Testis (tissue), 3 donors: ENCODE results near the gene RPAP2. TPM values are rescaled to one million over a fixed set of nuclear protein-coding genes. Genes with fewer than 3 reads are reported as not detected.

ENCODE experiments used
- DNase-seq: peaks from one replicate; pipeline ENCODE4 v3.0.0-alpha.2; 2019
- H3K27ac ChIP-seq, 2 donors: fragments of 200-600 bp; sonication (generic); one replicate each; pipeline ENCODE4 v1.5.1; 2019
- H3K27me3 ChIP-seq: fragments of 200-600 bp; sonication (generic); one replicate; pipeline ENCODE4 v1.5.1; 2019
- H3K36me3 ChIP-seq: fragments of 200-600 bp; sonication (generic); one replicate; pipeline ENCODE4 v1.5.1; 2017; ENCODE audit warnings: low read depth; ENCODE audit errors: missing control alignments
- H3K4me1 ChIP-seq: fragments of 200-600 bp; sonication (generic); one replicate; pipeline ENCODE4 v1.5.1; 2019
- H3K4me3 ChIP-seq, 2 donors: fragments of 200-600 bp; sonication (generic); one replicate each; pipeline ENCODE4 v1.5.1; 2017 to 2019
- H3K9me3 ChIP-seq: fragments of 200-600 bp; sonication (generic); one replicate; pipeline ENCODE4 v1.5.1; 2017
- CTCF ChIP-seq, 3 experiments: fragments of 450-650 bp in 2 of 3; fragments of 200-600 bp in 1 of 3; sonication (generic) in 1 of 3; IDR thresholded peaks; one replicate each; pipeline ENCODE4 v1.5.1; 2016 to 2019; ENCODE audit warnings: antibody characterized with exemption in 3 of 3, mild to moderate bottlenecking in 2 of 3, moderate library complexity in 1 of 3
- POLR2A ChIP-seq: fragments of 450-650 bp; IDR thresholded peaks from one replicate; pipeline ENCODE4 v1.6.1; 2017; ENCODE audit warnings: antibody characterized with exemption, mild to moderate bottlenecking, moderate library complexity
- WGBS, 2 donors: methylation state at CpG; one replicate each; pipeline ENCODE4 v1.1.5; 2018; 5-methylcytosine and 5-hydroxymethylcytosine counted together
- intact Hi-C: fragments of 100-400 bp; cut with DNase I; formaldehyde crosslinking; loops from one replicate; pipeline ENCODE4 v1.15.1; 2023; ENCODE audit warnings: low total_unique reads
- polyA plus RNA-seq: library from polyadenylated mRNA; stranded (reverse); fragments of 350-450 nt; fragmentation: Illumina TruSeq; extraction: RNeasy Lipid Tissue Mini Kit (QIAGEN cat#74804); gene quantifications from one replicate; pipeline ENCODE4 v1.2.3, GENCODE V29; 2014; ENCODE audit warnings: low read depth, low replicate concordance; ENCODE audit not compliant: insufficient read depth
- total RNA-seq, 2 donors: library from RNA; depleted of rRNA; stranded (reverse); fragments of >200 nt; gene quantifications; one replicate each; pipeline ENCODE4 v1.2.3, GENCODE V29; 2016

Gene RPAP2
- total and polyA plus RNA-seq, 3 donors from 2014 or later: 5.8 to 14.5 (median 6.1) TPM

DNA sequence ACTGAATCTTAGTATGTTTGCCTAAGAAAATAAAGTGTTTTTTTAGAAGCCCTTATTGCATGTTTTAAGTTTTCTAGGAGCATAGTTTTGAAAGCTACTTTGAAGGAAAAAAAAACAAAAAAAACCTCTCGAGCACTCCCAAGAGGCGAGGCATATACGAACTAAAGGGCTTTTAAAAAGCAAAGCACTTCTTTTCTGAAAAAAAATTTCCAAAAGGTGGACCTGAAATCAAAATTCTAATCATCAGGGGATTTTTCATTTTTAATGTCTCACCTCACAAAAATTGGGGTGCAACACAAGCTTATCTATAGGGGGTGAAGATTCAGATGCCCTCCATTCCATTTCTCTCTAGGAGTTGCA is 666 bp upstream of the RPAP2 start:
- 4 to 8% methylated on average over 3 of the region's 3 CpGs for WGBS, 2 donors

DNA sequence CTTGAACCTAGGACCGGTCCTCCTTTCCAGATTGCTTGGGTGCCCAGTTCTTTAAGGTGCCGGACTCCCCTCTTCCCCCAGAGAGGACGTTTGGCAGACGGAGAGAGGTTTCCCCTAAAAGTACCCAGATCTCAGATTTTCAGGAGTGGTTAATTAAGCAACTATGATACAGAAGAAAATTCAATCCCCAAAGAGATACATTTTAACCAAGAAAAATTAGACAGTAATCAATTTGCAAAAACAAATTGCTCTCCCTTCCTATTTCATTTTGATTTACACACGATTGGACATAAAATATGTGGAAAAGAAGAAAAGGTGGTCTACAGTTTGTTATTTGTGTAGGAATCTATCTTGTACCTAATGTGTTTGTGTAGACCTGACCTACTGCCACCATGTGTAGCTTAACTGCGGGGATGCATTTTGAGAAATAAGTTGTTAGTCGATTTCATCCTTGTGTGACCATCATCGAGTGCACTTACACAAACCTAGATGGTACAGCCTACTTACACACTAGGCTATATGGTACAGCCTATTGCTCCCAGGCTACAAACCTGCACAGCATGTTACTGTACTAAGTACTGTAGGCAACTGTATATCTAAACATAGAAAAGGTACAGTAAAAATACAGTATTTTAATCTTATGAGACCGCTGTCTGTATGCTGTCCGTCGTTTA is 755 bp downstream of the RPAP2 start:
- H3K36me3 ChIP-seq: no peaks in the 10 kb centered on the region
- 26 to 33% methylated on average over 10 to 11 of the region's 11 CpGs for WGBS, 2 donors
- DNase-seq: no peak
- TF ChIP-seq CTCF (IDR thresholded peaks at IDR 0.05): no peak
- no peak for TF ChIP-seq POLR2A
- H3K27me3 ChIP-seq: no peaks in the 10 kb centered on the region
- H3K4me1 ChIP-seq: peaks cover 6% of the 10 kb centered on the region
- peak overlapping the region; percentile 75 to 86 for H3K4me3 ChIP-seq
- intact Hi-C loops: no loop called here
- H3K27ac ChIP-seq: peak overlapping the region; percentile 89 to 93
- H3K9me3 ChIP-seq: no peaks in the 10 kb centered on the region

More for the DNA sequence above, 666 bp upstream of the RPAP2 start:
- no peaks in the 10 kb centered on the region for H3K27me3 ChIP-seq
- peaks cover 6% of the 10 kb centered on the region for H3K4me1 ChIP-seq
- peak overlapping the region; percentile 75 to 86 for H3K4me3 ChIP-seq
- intact Hi-C loops: no loop called here
- DNase-seq: no peak
- H3K9me3 ChIP-seq: no peaks in the 10 kb centered on the region
- no peaks in the 10 kb centered on the region for H3K36me3 ChIP-seq
- H3K27ac ChIP-seq: peak overlapping the region; percentile 89 to 93
- no peak for TF ChIP-seq POLR2A
- TF ChIP-seq CTCF (IDR thresholded peaks at IDR 0.05): no peak

DNA sequence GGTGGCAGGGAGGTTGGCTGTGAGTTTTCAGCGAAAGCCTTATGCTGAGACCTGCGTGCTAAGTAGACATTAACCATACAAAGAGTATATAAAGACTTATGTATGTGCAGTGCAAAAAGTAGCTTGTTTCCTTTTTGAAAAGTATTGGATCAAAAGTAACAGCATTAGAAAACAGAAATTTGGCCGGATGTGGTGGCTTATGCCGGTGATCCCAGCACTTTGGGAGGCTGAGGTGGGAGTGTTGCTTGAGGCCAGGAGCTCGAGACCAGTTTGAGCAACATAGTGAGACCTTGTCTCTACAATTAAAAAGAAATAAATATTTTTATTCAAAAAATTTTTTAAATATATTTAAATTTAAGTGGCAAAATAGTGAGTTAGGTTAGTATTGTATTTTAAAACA is 2.2 kb downstream of the RPAP2 start:
- Histone ChIP-seq H3K27me3 (no peaks in the 10 kb centered on the region), H3K9me3 (no peaks in the 10 kb centered on the region), H3K27ac (no peak overlapping the region), H3K4me1 (peaks cover 6% of the 10 kb centered on the region), H3K36me3 (no peaks in the 10 kb centered on the region), H3K4me3 (no peak overlapping the region)
- no peak for TF ChIP-seq POLR2A
- no peak for TF ChIP-seq CTCF (IDR thresholded peaks at IDR 0.05)
- WGBS, 2 donors: 88 to 90% methylated on average over 5 of the region's 5 CpGs
- intact Hi-C loops: no loop called here
- no peak for DNase-seq

GRCh38 chr1:92306020-92306419 is 7.2 kb downstream of the RPAP2 start:
- Histone ChIP-seq H3K27me3 (no peaks in the 10 kb centered on the region), H3K4me3 (no peak overlapping the region), H3K9me3 (no peaks in the 10 kb centered on the region), H3K4me1 (no peaks in the 10 kb centered on the region), H3K36me3 (no peaks in the 10 kb centered on the region), H3K27ac (no peak overlapping the region)
- TF ChIP-seq CTCF (IDR thresholded peaks at IDR 0.05) (no peak), POLR2A (no peak)
- no peak for DNase-seq
- intact Hi-C loops: no loop called here

DNA sequence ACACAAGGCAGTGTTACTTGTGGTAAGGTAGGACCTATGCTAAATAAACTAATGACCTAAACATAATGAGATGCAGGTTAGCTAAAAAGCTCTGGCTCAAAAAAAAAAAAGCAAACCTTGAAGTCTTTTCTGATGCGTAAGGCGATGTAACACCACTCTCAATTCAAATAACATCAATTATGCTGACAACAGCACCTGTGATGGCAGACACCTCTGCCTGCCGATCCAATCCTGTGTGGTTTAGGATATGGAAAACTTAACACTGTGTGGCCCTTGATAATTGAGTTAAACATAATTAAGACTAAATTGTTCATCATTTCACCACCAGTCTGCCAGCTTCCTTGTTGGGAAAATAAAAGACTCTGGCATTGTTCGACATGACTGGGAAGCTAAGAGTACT is 9.1 kb downstream of the RPAP2 start:
- Histone ChIP-seq H3K9me3 (no peaks in the 10 kb centered on the region), H3K36me3 (no peaks in the 10 kb centered on the region), H3K27ac (no peak overlapping the region), H3K4me3 (no peak overlapping the region), H3K27me3 (no peaks in the 10 kb centered on the region), H3K4me1 (no peaks in the 10 kb centered on the region)
- TF ChIP-seq CTCF (IDR thresholded peaks at IDR 0.05) (no peak), POLR2A (no peak)
- DNase-seq: no peak
- intact Hi-C loops: no loop called here
- WGBS, 2 donors: 92% methylated on average over 4 of the region's 4 CpGs
